Measurements from ENCODE around the gene IFNL2.
"Not testable (repeated sequence)": the region's sequence is repeated elsewhere in the genome, so short reads cannot be mapped to it uniquely, and the experiment has no call there.

IFNL2 gene

GRCh38 chr19:39296055-39296645 is 28.0 kb downstream of the IFNL2 start, which contains the start of gene IFNL1:
Gene IFNL1, plus strand, starts transcription at chr19:39296407. Its CDS starts 15 bp downstream, at chr19:39296422.
- DNase-seq = no peak

- DNase-seq = no peak
These were observed 28.7 kb downstream of the IFNL2 start for GRCh38 chr19:39296906-39297305.

GRCh38 chr19:39297931-39298634 is 29.9 kb downstream of the IFNL2 start:
- DNase-seq = no peak

GRCh38 chr19:39299404-39299803 is 31.2 kb downstream of the IFNL2 start:
- no peak for DNase-seq

GRCh38 chr19:39299832-39300231 is 31.6 kb downstream of the IFNL2 start:
- DNase-seq = no peak

GRCh38 chr19:39301021-39301420 is 32.8 kb downstream of the IFNL2 start:
- DNase-seq = no peak

- no peak for DNase-seq
These were observed 33.4 kb downstream of the IFNL2 start for GRCh38 chr19:39301562-39301961.

GRCh38 chr19:39303373-39304184 is 35.4 kb downstream of the IFNL2 start:
- no peak for DNase-seq

GRCh38 chr19:39304185-39304513 is 36.0 kb downstream of the IFNL2 start:
- no peak for DNase-seq

GRCh38 chr19:39304701-39305571 is 36.7 kb downstream of the IFNL2 start:
- DNase-seq = no peak

- no peak for DNase-seq
These were observed 37.9 kb downstream of the IFNL2 start for GRCh38 chr19:39306075-39306474.

- DNase-seq = no peak
These were observed 39.0 kb downstream of the IFNL2 start for GRCh38 chr19:39307046-39307821.

GRCh38 chr19:39307822-39308530 is 39.8 kb downstream of the IFNL2 start:
- no peak for DNase-seq

GRCh38 chr19:39308531-39309304 is 40.5 kb downstream of the IFNL2 start:
- DNase-seq = no peak

GRCh38 chr19:39309305-39309670 is 41.1 kb downstream of the IFNL2 start:
- not testable (repeated sequence) for DNase-seq

- DNase-seq = peak in 29 of 51 donors; percentile 10 to 64 (median 39)
These were observed 42.5 kb downstream of the IFNL2 start for GRCh38 chr19:39310558-39311311.

- DNase-seq = no peak
These were observed 46.0 kb downstream of the IFNL2 start for GRCh38 chr19:39314016-39314728.

GRCh38 chr19:39315933-39316332 is 47.7 kb downstream of the IFNL2 start:
- DNase-seq = no peak
